Neural cell (in vitro differentiated cells): Measurements from ENCODE around the gene CSF1. TPM values are rescaled to one million over a fixed set of nuclear protein-coding genes. Genes with fewer than 3 reads are reported as not detected.

Source experiments
- H2AFZ ChIP-seq: fragments of 200-600, 300-800 bp; sonication (generic), shearing (Covaris generic); 2 replicates; pipeline ENCODE4 v1.6.0; 2014; ENCODE audit warnings: low read depth, mild to moderate bottlenecking, antibody characterized with exemption, low read length, moderate library complexity
- H3F3A ChIP-seq: fragments of 200-600 bp; shearing (Covaris generic); 2 replicates; pipeline ENCODE4 v1.6.1; 2016; ENCODE audit warnings: mild to moderate bottlenecking, moderate library complexity, mixed read lengths, antibody characterized with exemption, low read length; ENCODE audit not compliant: insufficient read depth, poor library complexity, severe bottlenecking
- H3K27ac ChIP-seq: fragments of 200-600, 300-800 bp; sonication (generic), shearing (Covaris generic); 2 replicates; pipeline ENCODE4 v1.5.1; 2014; ENCODE audit warnings: mild to moderate bottlenecking, low read length, moderate library complexity
- H3K27me3 ChIP-seq: fragments of 300-800, 200-600 bp; sonication (generic), shearing (Covaris generic); 2 replicates; pipeline ENCODE4 v1.6.0; 2014; ENCODE audit warnings: mild to moderate bottlenecking, low read depth, low read length, moderate library complexity; ENCODE audit not compliant: insufficient read depth
- H3K36me3 ChIP-seq: fragments of 300-800, 200-600 bp; sonication (generic), shearing (Covaris generic); 2 replicates; pipeline ENCODE4 v1.5.1; 2014; ENCODE audit warnings: mild to moderate bottlenecking, antibody characterized with exemption, low read length, moderate library complexity; ENCODE audit not compliant: insufficient read depth
- H3K4me2 ChIP-seq: fragments of 300-800, 200-600 bp; sonication (generic), shearing (Covaris generic); 2 replicates; pipeline ENCODE4 v1.6.0; 2014; ENCODE audit warnings: mild to moderate bottlenecking, low read length
- H3K4me3 ChIP-seq: fragments of 300-800, 200-600 bp; sonication (generic), shearing (Covaris generic); 2 replicates; pipeline ENCODE4 v1.5.1; 2014; ENCODE audit warnings: mild to moderate bottlenecking, low read length, moderate library complexity
- H3K79me2 ChIP-seq: fragments of 200-600 bp; shearing (Covaris generic); replicated peaks from 2 replicates; pipeline ENCODE4 v1.6.0; 2014; ENCODE audit warnings: mild to moderate bottlenecking, low read length, moderate library complexity; ENCODE audit not compliant: insufficient read depth
- H3K9ac ChIP-seq: fragments of 300-800, 200-600 bp; sonication (generic), shearing (Covaris generic); 2 replicates; pipeline ENCODE4 v1.6.1; 2016; ENCODE audit warnings: mild to moderate bottlenecking, low read length, mixed read lengths
- H3K9me2 ChIP-seq: fragments of 200-600 bp; shearing (Covaris generic); 2 replicates; pipeline ENCODE4 v1.6.1; 2016; ENCODE audit warnings: mild to moderate bottlenecking, low read length, mixed read lengths; ENCODE audit not compliant: insufficient read depth
- H3K9me3 ChIP-seq: fragments of 200-600, 300-800 bp; sonication (generic), shearing (Covaris generic); 2 replicates; pipeline ENCODE4 v1.6.1; 2016; ENCODE audit warnings: mild to moderate bottlenecking, mixed run types, low read length, moderate library complexity, mixed read lengths
- H4K20me1 ChIP-seq: fragments of 200-600 bp; shearing (Covaris generic); 2 replicates; pipeline ENCODE4 v1.6.1; 2016; ENCODE audit warnings: mild to moderate bottlenecking, mixed run types; ENCODE audit not compliant: insufficient read depth
- EP300 ChIP-seq: fragments of 450-650 bp; conservative IDR thresholded peaks from 2 replicates; pipeline ENCODE4 v1.6.1; 2014; ENCODE audit warnings: antibody characterized with exemption, mild to moderate bottlenecking, moderate library complexity; ENCODE audit not compliant: poor library complexity, severe bottlenecking
- EZH2 ChIP-seq: fragments of 200-600, 300-800 bp; shearing (Covaris generic), sonication (generic); IDR thresholded peaks from 2 replicates; pipeline ENCODE4 v1.6.1; 2014; ENCODE audit warnings: antibody characterized with exemption, low read length, borderline replicate concordance, mild to moderate bottlenecking; ENCODE audit not compliant: insufficient read depth, poor library complexity, severe bottlenecking
- MXI1 ChIP-seq: fragments of 450-650 bp; conservative IDR thresholded peaks from 2 replicates; pipeline ENCODE4 v1.6.1; 2014; ENCODE audit warnings: antibody characterized with exemption, mild to moderate bottlenecking; ENCODE audit not compliant: poor library complexity, severe bottlenecking
- POLR2AphosphoS5 ChIP-seq: IDR thresholded peaks from 2 replicates; pipeline ENCODE4 v1.6.1; 2012
- RAD21 ChIP-seq: fragments of 450-650 bp; conservative IDR thresholded peaks from 2 replicates; pipeline ENCODE4 v1.6.1; 2014; ENCODE audit warnings: antibody characterized with exemption, mild to moderate bottlenecking, moderate library complexity
- REST ChIP-seq: IDR thresholded peaks from 2 replicates; pipeline ENCODE4 v1.6.1; 2012; ENCODE audit warnings: borderline replicate concordance
- SMC3 ChIP-seq: fragments of 450-650 bp; conservative IDR thresholded peaks from 2 replicates; pipeline ENCODE4 v1.6.1; 2014; ENCODE audit warnings: antibody characterized with exemption, mild to moderate bottlenecking, moderate library complexity; ENCODE audit not compliant: poor library complexity
- TAF1 ChIP-seq: IDR thresholded peaks from 2 replicates; pipeline ENCODE4 v1.6.1; 2012; ENCODE audit warnings: low read depth
- polyA plus RNA-seq: library from polyadenylated mRNA; depleted of rRNA; stranded (reverse); fragments of >200 nt; gene quantifications from 2 replicates; pipeline ENCODE4 v1.2.3, GENCODE V29; 2014
- TF ChIP-seq, protein P1 (sequence below): fragments of 450-650 bp; IDR thresholded peaks from 2 replicates; pipeline ENCODE4 v1.5.1; 2014; ENCODE audit warnings: antibody characterized with exemption, mild to moderate bottlenecking, moderate library complexity; ENCODE audit not compliant: poor library complexity, severe bottlenecking

Gene CSF1
- polyA plus RNA-seq, 1 donor from 2014 or later: 0.30 TPM

DNA sequence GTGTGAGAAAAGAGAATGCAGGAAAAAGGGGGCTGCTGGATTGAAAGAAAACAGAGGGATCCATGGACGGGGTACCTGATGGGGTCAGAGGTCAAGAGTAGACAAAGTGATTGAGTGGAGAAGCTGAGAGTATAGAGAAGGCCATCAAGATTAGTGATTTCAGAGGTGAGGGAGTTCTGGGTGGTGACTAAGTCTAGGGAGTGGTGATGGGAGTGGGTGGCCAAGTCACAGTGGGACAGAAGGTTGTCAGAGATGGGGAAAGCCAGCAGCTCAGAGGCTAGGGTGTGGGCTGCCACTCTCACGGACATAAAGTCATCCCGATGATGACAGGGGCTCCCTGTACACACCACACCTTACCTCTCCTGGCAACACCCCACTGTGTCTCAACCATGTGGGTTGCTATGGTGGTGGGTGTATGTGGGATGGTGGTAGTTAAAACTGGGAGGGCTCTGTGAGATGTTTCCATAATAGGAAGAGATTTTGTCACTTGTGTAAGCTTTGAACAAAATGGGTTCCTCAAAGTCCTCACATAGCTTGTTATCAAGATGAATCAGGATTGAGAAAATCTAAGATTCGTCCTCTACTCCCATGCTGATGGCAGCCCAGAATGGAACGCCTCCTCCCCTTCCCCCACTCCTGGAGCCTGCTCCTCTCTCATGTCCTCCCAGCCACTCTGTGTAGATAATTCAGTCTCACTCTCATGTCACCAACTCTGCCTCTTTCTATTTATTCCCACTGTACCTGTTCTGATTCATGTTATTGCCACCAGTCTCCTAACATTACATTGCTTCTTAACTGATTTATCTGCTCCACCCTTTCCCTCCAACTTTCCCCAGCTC is 20.3 kb upstream of the CSF1 start:
- H3K36me3 ChIP-seq: no peaks in the 10 kb centered on the region
- no peaks in the 10 kb centered on the region for H4K20me1 ChIP-seq
- no peaks in the 10 kb centered on the region for H3F3A ChIP-seq
- H3K9ac ChIP-seq: no peak overlapping the region
- no peak overlapping the region for H3K4me2 ChIP-seq
- no peak for TF ChIP-seq REST
- TF ChIP-seq MXI1: no peak
- no peak for TF ChIP-seq RAD21
- no peak for TF ChIP-seq SMC3
- TF ChIP-seq EP300: no peak
- no peak for TF ChIP-seq EZH2
- no peak for TF ChIP-seq POLR2AphosphoS5
- TF ChIP-seq, protein P1, sequence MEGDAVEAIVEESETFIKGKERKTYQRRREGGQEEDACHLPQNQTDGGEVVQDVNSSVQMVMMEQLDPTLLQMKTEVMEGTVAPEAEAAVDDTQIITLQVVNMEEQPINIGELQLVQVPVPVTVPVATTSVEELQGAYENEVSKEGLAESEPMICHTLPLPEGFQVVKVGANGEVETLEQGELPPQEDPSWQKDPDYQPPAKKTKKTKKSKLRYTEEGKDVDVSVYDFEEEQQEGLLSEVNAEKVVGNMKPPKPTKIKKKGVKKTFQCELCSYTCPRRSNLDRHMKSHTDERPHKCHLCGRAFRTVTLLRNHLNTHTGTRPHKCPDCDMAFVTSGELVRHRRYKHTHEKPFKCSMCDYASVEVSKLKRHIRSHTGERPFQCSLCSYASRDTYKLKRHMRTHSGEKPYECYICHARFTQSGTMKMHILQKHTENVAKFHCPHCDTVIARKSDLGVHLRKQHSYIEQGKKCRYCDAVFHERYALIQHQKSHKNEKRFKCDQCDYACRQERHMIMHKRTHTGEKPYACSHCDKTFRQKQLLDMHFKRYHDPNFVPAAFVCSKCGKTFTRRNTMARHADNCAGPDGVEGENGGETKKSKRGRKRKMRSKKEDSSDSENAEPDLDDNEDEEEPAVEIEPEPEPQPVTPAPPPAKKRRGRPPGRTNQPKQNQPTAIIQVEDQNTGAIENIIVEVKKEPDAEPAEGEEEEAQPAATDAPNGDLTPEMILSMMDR: no peak
- no peak for TF ChIP-seq TAF1
- no peak overlapping the region for H3K27ac ChIP-seq
- no peaks in the 10 kb centered on the region for H3K27me3 ChIP-seq
- no peaks in the 10 kb centered on the region for H3K79me2 ChIP-seq
- H3K9me3 ChIP-seq: no peaks in the 10 kb centered on the region
- H3K4me3 ChIP-seq: no peak overlapping the region
- no peaks in the 10 kb centered on the region for H3K9me2 ChIP-seq
- no peak overlapping the region for H2AFZ ChIP-seq

- Histone ChIP-seq H3K4me2 (no peak overlapping the region), H2AFZ (no peak overlapping the region), H3K4me3 (no peak overlapping the region), H3K9ac (no peak overlapping the region), H3K79me2 (no peaks in the 10 kb centered on the region), H3K36me3 (no peaks in the 10 kb centered on the region), H3K27ac (no peak overlapping the region), H4K20me1 (no peaks in the 10 kb centered on the region), H3F3A (no peaks in the 10 kb centered on the region), H3K9me2 (no peaks in the 10 kb centered on the region), H3K27me3 (no peaks in the 10 kb centered on the region), H3K9me3 (no peaks in the 10 kb centered on the region)
- TF ChIP-seq RAD21 (no peak), TAF1 (no peak), POLR2AphosphoS5 (no peak), MXI1 (no peak), REST (no peak), EZH2 (no peak), EP300 (no peak), SMC3 (no peak)
- TF ChIP-seq, protein P1: no peak
Measured at GRCh38 chr1:109891930-109892329, 18.7 kb upstream of the CSF1 start.
